Mesendoderm (in vitro differentiated cells): Measurements from ENCODE around the gene FBXO28.
"Not testable (repeated sequence)": the region's sequence is repeated elsewhere in the genome, so short reads cannot be mapped to it uniquely, and the experiment has no call there.

Source experiments
- DNase-seq: peaks from one replicate; pipeline ENCODE4 v3.0.0; 2013
- H2AK5ac ChIP-seq: 2 replicates; pipeline ENCODE4 v1.6.1; 2013; ENCODE audit warnings: low read length, inconsistent platforms
- H2BK120ac ChIP-seq: 2 replicates; pipeline ENCODE4 v1.6.1; 2013; ENCODE audit warnings: low read depth, mild to moderate bottlenecking, low read length, moderate library complexity, mixed read lengths
- H2BK15ac ChIP-seq: replicated peaks from 2 replicates; pipeline ENCODE4 v1.6.1; 2013; ENCODE audit warnings: low read depth, mild to moderate bottlenecking, moderate library complexity
- H2BK5ac ChIP-seq: 2 replicates; pipeline ENCODE4 v1.6.1; 2013; ENCODE audit warnings: low read length, inconsistent platforms
- H3K18ac ChIP-seq: 2 replicates; pipeline ENCODE4 v1.6.1; 2013; ENCODE audit warnings: mild to moderate bottlenecking, low read length, mixed read lengths
- H3K23ac ChIP-seq: one replicate; pipeline ENCODE4 v1.6.1; 2013; ENCODE audit warnings: low read length
- H3K27ac ChIP-seq: 2 replicates; pipeline ENCODE4 v1.5.1; 2013; ENCODE audit warnings: low read depth, mild to moderate bottlenecking, inconsistent platforms, low read length, moderate library complexity
- H3K27me3 ChIP-seq: 2 replicates; pipeline ENCODE4 v1.6.1; 2013; ENCODE audit warnings: low read length, control low read depth, mild to moderate bottlenecking, inconsistent platforms; ENCODE audit not compliant: insufficient read depth, poor library complexity
- H3K36me3 ChIP-seq: 2 replicates; pipeline ENCODE4 v1.6.1; 2013; ENCODE audit warnings: low read length, inconsistent platforms; ENCODE audit not compliant: control insufficient read depth, insufficient read depth
- H3K4ac ChIP-seq: one replicate; pipeline ENCODE4 v1.6.1; 2013; ENCODE audit warnings: low read depth, mild to moderate bottlenecking, low read length, moderate library complexity
- H3K4me1 ChIP-seq: 2 replicates; pipeline ENCODE4 v1.6.1; 2013; ENCODE audit warnings: low read depth, low read length, inconsistent platforms; ENCODE audit not compliant: control insufficient read depth
- H3K4me2 ChIP-seq: 2 replicates; pipeline ENCODE4 v1.6.1; 2013; ENCODE audit warnings: low read length
- H3K4me3 ChIP-seq: 2 replicates; pipeline ENCODE4 v1.5.1; 2013; ENCODE audit warnings: mild to moderate bottlenecking, low read length
- H3K56ac ChIP-seq: one replicate; pipeline ENCODE4 v1.6.1; 2013; ENCODE audit warnings: low read length
- H3K79me1 ChIP-seq: 2 replicates; pipeline ENCODE4 v1.6.1; 2013; ENCODE audit warnings: low read length, inconsistent platforms
- H3K79me2 ChIP-seq: 2 replicates; pipeline ENCODE4 v1.6.1; 2013; ENCODE audit warnings: mild to moderate bottlenecking, low read length; ENCODE audit not compliant: control insufficient read depth, insufficient read depth
- H3K9ac ChIP-seq: 2 replicates; pipeline ENCODE4 v1.6.1; 2013; ENCODE audit warnings: low read length, inconsistent platforms
- H4K5ac ChIP-seq: one replicate; pipeline ENCODE4 v1.6.1; 2013; ENCODE audit warnings: low read length
- H4K8ac ChIP-seq: one replicate; pipeline ENCODE4 v1.6.1; 2013; ENCODE audit warnings: low read depth, mild to moderate bottlenecking, control low read depth, low read length, moderate library complexity
- WGBS: extraction: QIAGEN DNeasy Blood & Tissue Kit; methylation state at CpG from one replicate; pipeline ENCODE4 v1.1.7; 2013; ENCODE audit warnings: low lambda C conversion rate, missing lambda C conversion rate; ENCODE audit not compliant: insufficient coverage; ENCODE audit errors: extremely low coverage; 5-methylcytosine and 5-hydroxymethylcytosine counted together

The FBXO28 gene

GRCh38 chr1:224068458-224069072 is 45.3 kb upstream of the FBXO28 start:
- H3K4me2 ChIP-seq: no peak overlapping the region
- H2BK120ac ChIP-seq: no peak overlapping the region
- H3K79me1 ChIP-seq: no peaks in the 10 kb centered on the region
- H3K9ac ChIP-seq: no peak overlapping the region
- H3K4me3 ChIP-seq: no peak overlapping the region
- no peak overlapping the region for H3K23ac ChIP-seq
- H2BK5ac ChIP-seq: no peak overlapping the region
- no peaks in the 10 kb centered on the region for H3K79me2 ChIP-seq
- peak; percentile 25 for DNase-seq
- H3K27ac ChIP-seq: no peak overlapping the region
- WGBS: no CpG with 5 or more reads among the region's 4 CpGs
- no peak overlapping the region for H2AK5ac ChIP-seq
- no peak overlapping the region for H4K5ac ChIP-seq
- H3K27me3 ChIP-seq: no peaks in the 10 kb centered on the region
- no peak overlapping the region for H2BK15ac ChIP-seq
- no peak overlapping the region for H4K8ac ChIP-seq
- no peak overlapping the region for H3K18ac ChIP-seq
- no peak overlapping the region for H3K56ac ChIP-seq
- no peaks in the 10 kb centered on the region for H3K36me3 ChIP-seq
- no peak overlapping the region for H3K4ac ChIP-seq
- no peaks in the 10 kb centered on the region for H3K4me1 ChIP-seq

- no peak overlapping the region for H3K18ac ChIP-seq
- no peaks in the 10 kb centered on the region for H3K79me2 ChIP-seq
- no peak overlapping the region for H4K5ac ChIP-seq
- H2BK5ac ChIP-seq: no peak overlapping the region
- no peaks in the 10 kb centered on the region for H3K36me3 ChIP-seq
- WGBS: no CpG with 5 or more reads among the region's 3 CpGs
- peak; percentile 43 for DNase-seq
- no peak overlapping the region for H3K9ac ChIP-seq
- no peaks in the 10 kb centered on the region for H3K4me1 ChIP-seq
- H2BK120ac ChIP-seq: no peak overlapping the region
- no peaks in the 10 kb centered on the region for H3K79me1 ChIP-seq
- no peak overlapping the region for H2BK15ac ChIP-seq
- no peak overlapping the region for H3K4me2 ChIP-seq
- H3K27ac ChIP-seq: no peak overlapping the region
- H3K23ac ChIP-seq: no peak overlapping the region
- no peak overlapping the region for H3K56ac ChIP-seq
- no peak overlapping the region for H4K8ac ChIP-seq
- H3K27me3 ChIP-seq: no peaks in the 10 kb centered on the region
- no peak overlapping the region for H3K4me3 ChIP-seq
- H3K4ac ChIP-seq: no peak overlapping the region
- H2AK5ac ChIP-seq: no peak overlapping the region
Measured at GRCh38 chr1:224069138-224069537, 44.8 kb upstream of the FBXO28 start.

GRCh38 chr1:224070521-224070920 is 43.4 kb upstream of the FBXO28 start:
- no CpG with 5 or more reads among the region's 2 CpGs for WGBS
- Histone ChIP-seq H3K9ac (no peak overlapping the region), H3K4me3 (no peak overlapping the region), H3K23ac (no peak overlapping the region), H3K79me2 (no peaks in the 10 kb centered on the region), H4K5ac (no peak overlapping the region), H2BK120ac (no peak overlapping the region), H2BK15ac (no peak overlapping the region), H3K27me3 (no peaks in the 10 kb centered on the region), H3K4me1 (no peaks in the 10 kb centered on the region), H3K18ac (no peak overlapping the region), H3K27ac (no peak overlapping the region), H3K4ac (no peak overlapping the region), H3K36me3 (no peaks in the 10 kb centered on the region), H2AK5ac (no peak overlapping the region), H2BK5ac (no peak overlapping the region), H3K4me2 (no peak overlapping the region), H3K56ac (no peak overlapping the region), H3K79me1 (no peaks in the 10 kb centered on the region), H4K8ac (no peak overlapping the region)
- no peak for DNase-seq

- no peak overlapping the region for H2BK120ac ChIP-seq
- no peak overlapping the region for H2AK5ac ChIP-seq
- no peaks in the 10 kb centered on the region for H3K27me3 ChIP-seq
- H3K36me3 ChIP-seq: no peaks in the 10 kb centered on the region
- H3K4me1 ChIP-seq: no peaks in the 10 kb centered on the region
- no peaks in the 10 kb centered on the region for H3K79me1 ChIP-seq
- H2BK5ac ChIP-seq: no peak overlapping the region
- no peak overlapping the region for H4K8ac ChIP-seq
- H3K56ac ChIP-seq: no peak overlapping the region
- no peak overlapping the region for H3K4me3 ChIP-seq
- no peak overlapping the region for H3K4me2 ChIP-seq
- H2BK15ac ChIP-seq: no peak overlapping the region
- no peak overlapping the region for H4K5ac ChIP-seq
- no peak overlapping the region for H3K27ac ChIP-seq
- no peak for DNase-seq
- no peak overlapping the region for H3K9ac ChIP-seq
- no peak overlapping the region for H3K23ac ChIP-seq
- H3K79me2 ChIP-seq: no peaks in the 10 kb centered on the region
- no CpG with 5 or more reads among the region's 3 CpGs for WGBS
- no peak overlapping the region for H3K4ac ChIP-seq
- H3K18ac ChIP-seq: no peak overlapping the region
Measured at GRCh38 chr1:224076407-224076806, 37.5 kb upstream of the FBXO28 start.

GRCh38 chr1:224079644-224080043 is 34.3 kb upstream of the FBXO28 start:
- H3K36me3 ChIP-seq, H3K27ac ChIP-seq, H3K27me3 ChIP-seq, H3K4me2 ChIP-seq, H3K23ac ChIP-seq, H2AK5ac ChIP-seq, H3K56ac ChIP-seq, H4K8ac ChIP-seq, H3K4me1 ChIP-seq, DNase-seq, H3K79me2 ChIP-seq, H3K79me1 ChIP-seq, H4K5ac ChIP-seq, H3K9ac ChIP-seq, H2BK120ac ChIP-seq, H3K4ac ChIP-seq, H3K18ac ChIP-seq, H2BK5ac ChIP-seq, H2BK15ac ChIP-seq, H3K4me3 ChIP-seq: not testable (repeated sequence)
- no CpG with 5 or more reads among the region's 9 CpGs for WGBS

GRCh38 chr1:224080115-224080774 is 33.7 kb upstream of the FBXO28 start:
- Histone ChIP-seq H3K18ac (no peak overlapping the region), H3K79me2 (no peaks in the 10 kb centered on the region), H3K4me2 (no peak overlapping the region), H3K4ac (no peak overlapping the region), H2BK15ac (no peak overlapping the region), H2BK120ac (no peak overlapping the region), H3K23ac (no peak overlapping the region), H2AK5ac (no peak overlapping the region), H4K5ac (no peak overlapping the region), H2BK5ac (no peak overlapping the region), H3K4me3 (no peak overlapping the region), H3K27ac (no peak overlapping the region), H3K27me3 (no peaks in the 10 kb centered on the region), H3K56ac (no peak overlapping the region), H3K9ac (no peak overlapping the region), H3K36me3 (no peaks in the 10 kb centered on the region), H4K8ac (no peak overlapping the region), H3K79me1 (no peaks in the 10 kb centered on the region), H3K4me1 (no peaks in the 10 kb centered on the region)
- WGBS: 100% methylated on average over 1 of the region's 9 CpGs
- DNase-seq: no peak
